PC-9 (cell line): ENCODE measurements around the gene TP53I11. TPM values are rescaled to one million over a fixed set of nuclear protein-coding genes. Genes with fewer than 3 reads are reported as not detected.

ENCODE experiments used
- BruUV-seq: library from RNA; stranded (reverse); fragments of 400-500 nt; replicated peaks from 2 replicates; lab custom pipeline; 2021; lab: Mats Ljungman, UMichigan
- CTCF ChIA-PET: fragments of 300-600 bp; sonication (Branson Sonifier 250); formaldehyde crosslinking; loops from one replicate; lab custom pipeline; 2022; ENCODE audit warnings: antibody characterized with exemption; lab: Charles Lee
- POLR2A ChIA-PET: fragments of 300-600 bp; sonication (Branson Sonifier 250); formaldehyde crosslinking; loops from one replicate; lab custom pipeline; 2022; ENCODE audit warnings: antibody characterized with exemption; ENCODE audit not compliant: unreplicated experiment; lab: Charles Lee
- DNase-seq, 2 experiments: peaks; one replicate each; pipeline versions ENCODE4 v3.0.0 to v3.0.0-alpha.2; 2015 to 2022; ENCODE audit warnings: mixed read lengths in 1 of 2
- H2AFZ ChIP-seq: fragments of 200-600 bp; sonication (generic); 2 replicates; pipeline ENCODE4 v1.8.1; 2017; ENCODE audit warnings: antibody characterized with exemption
- H3F3A ChIP-seq: fragments of 200-600 bp; sonication (generic); 2 replicates; pipeline ENCODE4 v1.8.1; 2017; ENCODE audit warnings: antibody characterized with exemption, mild to moderate bottlenecking, low read depth; ENCODE audit not compliant: insufficient read depth
- H3K27ac ChIP-seq: fragments of 200-600 bp; sonication (generic); 2 replicates; pipeline ENCODE4 v1.6.1; 2016; ENCODE audit warnings: mixed run types
- H3K27me3 ChIP-seq: fragments of 200-600 bp; sonication (generic); 2 replicates; pipeline ENCODE4 v1.6.1; 2016; ENCODE audit warnings: low read depth, mixed run types; ENCODE audit not compliant: insufficient read depth
- H3K36me3 ChIP-seq: fragments of 200-600 bp; sonication (generic); 2 replicates; pipeline ENCODE4 v1.6.1; 2016; ENCODE audit warnings: low read depth, mixed run types
- H3K4me1 ChIP-seq: fragments of 200-600 bp; sonication (generic); replicated peaks from 2 replicates; pipeline ENCODE4 v1.6.1; 2016; ENCODE audit warnings: mixed run types; ENCODE audit not compliant: insufficient read depth
- H3K4me2 ChIP-seq: fragments of 200-600 bp; sonication (generic); 2 replicates; pipeline ENCODE4 v1.6.1; 2017; ENCODE audit warnings: mixed run types
- H3K4me3 ChIP-seq: fragments of 200-600 bp; sonication (generic); 2 replicates; pipeline ENCODE4 v1.6.1; 2016; ENCODE audit warnings: mixed run types
- H3K79me2 ChIP-seq: fragments of 200-600 bp; sonication (generic); 2 replicates; pipeline ENCODE4 v1.6.1; 2017; ENCODE audit warnings: low read depth, mixed run types
- H3K9me2 ChIP-seq: fragments of 200-600 bp; sonication (generic); 2 replicates; pipeline ENCODE4 v1.8.1; 2017; ENCODE audit warnings: mild to moderate bottlenecking; ENCODE audit not compliant: insufficient read depth
- H3K9me3 ChIP-seq: fragments of 200-600 bp; sonication (generic); 2 replicates; pipeline ENCODE4 v1.8.1; 2016; ENCODE audit warnings: low read depth; ENCODE audit not compliant: insufficient read depth
- H4K20me1 ChIP-seq: fragments of 200-600 bp; sonication (generic); 2 replicates; pipeline ENCODE4 v1.8.1; 2017; ENCODE audit not compliant: insufficient read depth
- CTCF ChIP-seq: fragments of 200-600 bp; sonication (generic); conservative IDR thresholded peaks from 2 replicates; pipeline ENCODE4 v1.6.1; 2017; ENCODE audit warnings: mixed run types, antibody characterized with exemption, mild to moderate bottlenecking, moderate library complexity
- EZH2 ChIP-seq: fragments of 200-600 bp; sonication (generic); IDR thresholded peaks from 2 replicates; pipeline ENCODE4 v1.8.0; 2017; ENCODE audit warnings: antibody characterized with exemption, low read depth
- intact Hi-C: fragments of 100-400 bp; cut with micrococcal nuclease; formaldehyde crosslinking; loops from one replicate; pipeline ENCODE4 v1.10.0; 2022; ENCODE audit not compliant: unreplicated experiment
- total RNA-seq: library from RNA; stranded (reverse); gene quantifications from 2 replicates; pipeline ENCODE4 v1.2.3, GENCODE V29; 2021

TP53I11 gene
- total RNA-seq, 1 experiment from 2014 or later = 0.46 TPM

- Histone ChIP-seq H4K20me1 (0 out of 2 replicates have a peak, but pooled peaks cover 7% of the 10 kb centered on the region), H3K27me3 (peaks cover 46% of the 10 kb centered on the region), H3K9me2 (no peaks in the 10 kb centered on the region), H3K4me1 (no peaks in the 10 kb centered on the region), H3K79me2 (no peaks in the 10 kb centered on the region), H2AFZ (no peak overlapping the region), H3K4me2 (no peak overlapping the region), H3K27ac (no peak overlapping the region), H3K9me3 (no peaks in the 10 kb centered on the region), H3F3A (no peaks in the 10 kb centered on the region), H3K4me3 (no peak overlapping the region), H3K36me3 (no peaks in the 10 kb centered on the region)
- TF ChIP-seq EZH2 (no peak), CTCF (no peak)
- ChIA-PET POLR2A (no interaction called here), CTCF (no interaction called here)
- intact Hi-C loops = loop anchor here (5.0 to 10.0 kb wide), 2 partner anchors 183 to 626 kb away; partner anchors contain the start of gene TSPAN18
- BruUV-seq = no TSS peak
- DNase-seq = no peak
Observed at GRCh38 chr11:44910591-44910990, 40.1 kb downstream of the TP53I11 start.

- intact Hi-C loops = no loop called here
- Histone ChIP-seq H3K4me1 (no peaks in the 10 kb centered on the region), H3K9me3 (no peaks in the 10 kb centered on the region), H3K36me3 (no peaks in the 10 kb centered on the region), H3K27ac (no peak overlapping the region), H3K4me3 (no peak overlapping the region), H3K27me3 (peaks cover 45% of the 10 kb centered on the region), H4K20me1 (0 out of 2 replicates have a peak, but pooled peaks cover 7% of the 10 kb centered on the region), H2AFZ (no peak overlapping the region), H3K79me2 (no peaks in the 10 kb centered on the region), H3K4me2 (no peak overlapping the region), H3F3A (no peaks in the 10 kb centered on the region), H3K9me2 (no peaks in the 10 kb centered on the region)
- no TSS peak for BruUV-seq
- TF ChIP-seq EZH2 (no peak), CTCF (no peak)
- ChIA-PET CTCF (no interaction called here), POLR2A (no interaction called here)
- DNase-seq = no peak
Observed at GRCh38 chr11:44909557-44909956, 41.1 kb downstream of the TP53I11 start.

- no peak for DNase-seq
- Histone ChIP-seq H3K36me3 (no peaks in the 10 kb centered on the region), H3K4me3 (no peak overlapping the region), H3K4me2 (no peak overlapping the region), H3K9me2 (no peaks in the 10 kb centered on the region), H3K27ac (no peak overlapping the region), H3F3A (no peaks in the 10 kb centered on the region), H2AFZ (no peak overlapping the region), H3K27me3 (peaks cover 64% of the 10 kb centered on the region), H3K9me3 (no peaks in the 10 kb centered on the region), H3K79me2 (no peaks in the 10 kb centered on the region), H4K20me1 (no peaks in the 10 kb centered on the region), H3K4me1 (no peaks in the 10 kb centered on the region)
- ChIA-PET POLR2A (no interaction called here), CTCF (no interaction called here)
- no TSS peak for BruUV-seq
- intact Hi-C loops = no loop called here
- TF ChIP-seq CTCF (no peak), EZH2 (no peak)
Observed at GRCh38 chr11:44906649-44907048, 44.0 kb downstream of the TP53I11 start.
